ENCODE measurements around the gene TLR1. TPM values are rescaled to one million over a fixed set of nuclear protein-coding genes. Genes with fewer than 3 reads are reported as not detected.

Gene TLR1
- polyA plus RNA-seq, 1 donor from 2014 or later = not detected

DNA sequence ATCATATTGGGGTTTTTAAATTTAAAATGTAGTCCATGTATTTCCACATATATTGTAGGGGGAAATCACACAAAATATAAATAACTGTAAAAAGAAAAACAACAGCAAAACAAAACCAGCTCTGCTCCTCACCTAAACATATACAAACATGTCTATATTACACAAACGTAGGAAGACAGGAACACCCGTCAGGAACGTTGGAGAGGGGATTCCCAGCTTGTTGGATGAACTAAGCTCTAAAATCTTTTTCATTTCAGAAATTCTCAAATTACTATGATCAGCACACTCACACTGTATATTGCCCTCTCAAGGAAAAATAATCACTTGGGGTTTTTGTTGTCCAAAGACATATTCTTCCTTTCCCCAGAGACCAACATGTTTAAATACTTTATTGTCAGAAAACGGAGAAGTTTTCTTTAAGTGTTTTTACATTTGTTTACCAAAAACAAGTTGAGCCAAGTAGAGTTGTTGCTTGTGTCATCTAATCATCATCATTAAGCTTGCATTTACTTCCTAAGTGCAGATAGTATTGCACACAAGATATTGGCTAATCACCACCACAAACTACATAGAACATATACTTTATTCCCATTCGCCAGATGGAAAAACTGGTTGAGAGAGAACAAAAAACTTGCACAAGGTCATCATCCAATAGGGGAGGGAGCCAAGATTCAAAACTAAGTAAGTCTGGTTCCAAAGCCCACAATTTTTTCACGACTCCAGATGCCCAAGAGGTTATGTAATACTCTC is 19.4 kb downstream of the TLR1 start:
- Histone ChIP-seq H3F3A (ENCODE audit: insufficient read depth, low read length, poor library complexity, severe bottlenecking) (no peaks in the 10 kb centered on the region), H3K4me3 (ENCODE audit: low read length) (no peak overlapping the region), H3K9ac (ENCODE audit: low read length) (no peak overlapping the region), H3K9me2 (ENCODE audit: insufficient read depth, low read length) (no peaks in the 10 kb centered on the region), H3K27ac (ENCODE audit: low read length) (no peak overlapping the region), H3K4me2 (ENCODE audit: low read length) (no peak overlapping the region), H3K36me3 (ENCODE audit: insufficient read depth, low read length) (no peaks in the 10 kb centered on the region), H3K79me2 (replicated peaks; ENCODE audit: insufficient read depth, low read length) (no peaks in the 10 kb centered on the region), H3K27me3 (ENCODE audit: insufficient read depth, low read depth, low read length) (no peaks in the 10 kb centered on the region), H2AFZ (ENCODE audit: low read depth, low read length) (no peak overlapping the region), H4K20me1 (ENCODE audit: insufficient read depth) (no peaks in the 10 kb centered on the region), H3K9me3 (ENCODE audit: low read length) (no peaks in the 10 kb centered on the region)
- TF ChIP-seq, protein P1, sequence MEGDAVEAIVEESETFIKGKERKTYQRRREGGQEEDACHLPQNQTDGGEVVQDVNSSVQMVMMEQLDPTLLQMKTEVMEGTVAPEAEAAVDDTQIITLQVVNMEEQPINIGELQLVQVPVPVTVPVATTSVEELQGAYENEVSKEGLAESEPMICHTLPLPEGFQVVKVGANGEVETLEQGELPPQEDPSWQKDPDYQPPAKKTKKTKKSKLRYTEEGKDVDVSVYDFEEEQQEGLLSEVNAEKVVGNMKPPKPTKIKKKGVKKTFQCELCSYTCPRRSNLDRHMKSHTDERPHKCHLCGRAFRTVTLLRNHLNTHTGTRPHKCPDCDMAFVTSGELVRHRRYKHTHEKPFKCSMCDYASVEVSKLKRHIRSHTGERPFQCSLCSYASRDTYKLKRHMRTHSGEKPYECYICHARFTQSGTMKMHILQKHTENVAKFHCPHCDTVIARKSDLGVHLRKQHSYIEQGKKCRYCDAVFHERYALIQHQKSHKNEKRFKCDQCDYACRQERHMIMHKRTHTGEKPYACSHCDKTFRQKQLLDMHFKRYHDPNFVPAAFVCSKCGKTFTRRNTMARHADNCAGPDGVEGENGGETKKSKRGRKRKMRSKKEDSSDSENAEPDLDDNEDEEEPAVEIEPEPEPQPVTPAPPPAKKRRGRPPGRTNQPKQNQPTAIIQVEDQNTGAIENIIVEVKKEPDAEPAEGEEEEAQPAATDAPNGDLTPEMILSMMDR (IDR thresholded peaks at IDR 0.05; ENCODE audit: poor library complexity, severe bottlenecking) = no peak
- TF ChIP-seq RAD21 (conservative IDR thresholded peaks at IDR 0.05) = no peak

GRCh38 chr4:38784141-38784540 is 20.4 kb downstream of the TLR1 start:
- no peaks in the 10 kb centered on the region for H3F3A ChIP-seq (ENCODE audit: insufficient read depth, low read length, poor library complexity, severe bottlenecking)
- no peaks in the 10 kb centered on the region for H3K79me2 ChIP-seq (replicated peaks; ENCODE audit: insufficient read depth, low read length)
- no peaks in the 10 kb centered on the region for H4K20me1 ChIP-seq (ENCODE audit: insufficient read depth)

More at GRCh38 chr4:38784141-38784540, 20.4 kb downstream of the TLR1 start:
- H2AFZ ChIP-seq (ENCODE audit: low read depth, low read length) = no peak overlapping the region
- H3K4me3 ChIP-seq (ENCODE audit: low read length) = no peak overlapping the region
- H3K9me2 ChIP-seq (ENCODE audit: insufficient read depth, low read length) = no peaks in the 10 kb centered on the region
- H3K9me3 ChIP-seq (ENCODE audit: low read length) = no peaks in the 10 kb centered on the region
- no peaks in the 10 kb centered on the region for H3K27me3 ChIP-seq (ENCODE audit: insufficient read depth, low read depth, low read length)
- H3K9ac ChIP-seq (ENCODE audit: low read length) = no peak overlapping the region
- no peak overlapping the region for H3K4me2 ChIP-seq (ENCODE audit: low read length)
- H3K27ac ChIP-seq (ENCODE audit: low read length) = no peak overlapping the region
- TF ChIP-seq EZH2 (IDR thresholded peaks at IDR 0.05; ENCODE audit: borderline replicate concordance, insufficient read depth, low read length, poor library complexity, severe bottlenecking) (no peak), EP300 (conservative IDR thresholded peaks at IDR 0.05; ENCODE audit: poor library complexity, severe bottlenecking) (no peak), POLR2AphosphoS5 (IDR thresholded peaks at IDR 0.05) (no peak), MXI1 (conservative IDR thresholded peaks at IDR 0.05; ENCODE audit: poor library complexity, severe bottlenecking) (no peak), SMC3 (conservative IDR thresholded peaks at IDR 0.05; ENCODE audit: poor library complexity) (no peak), TAF1 (IDR thresholded peaks at IDR 0.05; ENCODE audit: low read depth) (no peak), RAD21 (conservative IDR thresholded peaks at IDR 0.05) (no peak)
- TF ChIP-seq, protein P1 (IDR thresholded peaks at IDR 0.05; ENCODE audit: poor library complexity, severe bottlenecking) = no peak
- TF ChIP-seq, protein P2, sequence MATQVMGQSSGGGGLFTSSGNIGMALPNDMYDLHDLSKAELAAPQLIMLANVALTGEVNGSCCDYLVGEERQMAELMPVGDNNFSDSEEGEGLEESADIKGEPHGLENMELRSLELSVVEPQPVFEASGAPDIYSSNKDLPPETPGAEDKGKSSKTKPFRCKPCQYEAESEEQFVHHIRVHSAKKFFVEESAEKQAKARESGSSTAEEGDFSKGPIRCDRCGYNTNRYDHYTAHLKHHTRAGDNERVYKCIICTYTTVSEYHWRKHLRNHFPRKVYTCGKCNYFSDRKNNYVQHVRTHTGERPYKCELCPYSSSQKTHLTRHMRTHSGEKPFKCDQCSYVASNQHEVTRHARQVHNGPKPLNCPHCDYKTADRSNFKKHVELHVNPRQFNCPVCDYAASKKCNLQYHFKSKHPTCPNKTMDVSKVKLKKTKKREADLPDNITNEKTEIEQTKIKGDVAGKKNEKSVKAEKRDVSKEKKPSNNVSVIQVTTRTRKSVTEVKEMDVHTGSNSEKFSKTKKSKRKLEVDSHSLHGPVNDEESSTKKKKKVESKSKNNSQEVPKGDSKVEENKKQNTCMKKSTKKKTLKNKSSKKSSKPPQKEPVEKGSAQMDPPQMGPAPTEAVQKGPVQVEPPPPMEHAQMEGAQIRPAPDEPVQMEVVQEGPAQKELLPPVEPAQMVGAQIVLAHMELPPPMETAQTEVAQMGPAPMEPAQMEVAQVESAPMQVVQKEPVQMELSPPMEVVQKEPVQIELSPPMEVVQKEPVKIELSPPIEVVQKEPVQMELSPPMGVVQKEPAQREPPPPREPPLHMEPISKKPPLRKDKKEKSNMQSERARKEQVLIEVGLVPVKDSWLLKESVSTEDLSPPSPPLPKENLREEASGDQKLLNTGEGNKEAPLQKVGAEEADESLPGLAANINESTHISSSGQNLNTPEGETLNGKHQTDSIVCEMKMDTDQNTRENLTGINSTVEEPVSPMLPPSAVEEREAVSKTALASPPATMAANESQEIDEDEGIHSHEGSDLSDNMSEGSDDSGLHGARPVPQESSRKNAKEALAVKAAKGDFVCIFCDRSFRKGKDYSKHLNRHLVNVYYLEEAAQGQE (IDR thresholded peaks at IDR 0.05; ENCODE audit: borderline replicate concordance) = no peak
- no peaks in the 10 kb centered on the region for H3K36me3 ChIP-seq (ENCODE audit: insufficient read depth, low read length)

Data from neural cell (in vitro differentiated cells).